Trophoblast cell (in vitro differentiated cells and primary cell): ENCODE measurements around the gene NIFK.

Experiments used
- DNase-seq, 2 donors: peaks; one replicate each; pipeline ENCODE4 v3.0.0-alpha.2; 2016
- H2AFZ ChIP-seq: 2 replicates; pipeline ENCODE4 v1.6.1; 2013; ENCODE audit warnings: low read length, moderate library complexity, mild to moderate bottlenecking; ENCODE audit not compliant: insufficient read depth, poor library complexity
- H2AK5ac ChIP-seq: 2 replicates; pipeline ENCODE4 v1.6.1; 2013; ENCODE audit warnings: mild to moderate bottlenecking, low read length
- H2BK120ac ChIP-seq: 2 replicates; pipeline ENCODE4 v1.6.1; 2013; ENCODE audit warnings: low read length, mild to moderate bottlenecking, moderate library complexity; ENCODE audit not compliant: insufficient read depth, poor library complexity
- H2BK12ac ChIP-seq: 2 replicates; pipeline ENCODE4 v1.6.1; 2013; ENCODE audit warnings: mild to moderate bottlenecking, low read length, moderate library complexity
- H2BK5ac ChIP-seq: 2 replicates; pipeline ENCODE4 v1.6.1; 2013; ENCODE audit warnings: low read length, low read depth, moderate library complexity, mild to moderate bottlenecking; ENCODE audit not compliant: poor library complexity
- H3K14ac ChIP-seq: 2 replicates; pipeline ENCODE4 v1.6.1; 2013; ENCODE audit warnings: mild to moderate bottlenecking, low read length
- H3K18ac ChIP-seq: 2 replicates; pipeline ENCODE4 v1.6.1; 2013; ENCODE audit warnings: mild to moderate bottlenecking, low read length
- H3K23ac ChIP-seq: 2 replicates; pipeline ENCODE4 v1.6.1; 2013; ENCODE audit warnings: low read length
- H3K27ac ChIP-seq: 2 replicates; pipeline ENCODE4 v1.5.1; 2013; ENCODE audit warnings: low read depth, mild to moderate bottlenecking, inconsistent platforms, low read length, moderate library complexity
- H3K27me3 ChIP-seq: 2 replicates; pipeline ENCODE4 v1.6.1; 2013; ENCODE audit warnings: inconsistent platforms, mild to moderate bottlenecking, low read length, moderate library complexity; ENCODE audit not compliant: insufficient read depth
- H3K36me3 ChIP-seq, 2 experiments: 1 replicate in 1 of 2; 2 replicates in 1 of 2; pipeline ENCODE4 v1.6.1; 2013; ENCODE audit warnings: low read length in 2 of 2, mild to moderate bottlenecking in 2 of 2, moderate library complexity in 1 of 2; ENCODE audit not compliant: insufficient read depth in 2 of 2, control insufficient read depth in 1 of 2
- H3K4ac ChIP-seq: 2 replicates; pipeline ENCODE4 v1.6.1; 2013; ENCODE audit warnings: low read depth, mild to moderate bottlenecking, low read length, moderate library complexity
- H3K4me1 ChIP-seq, 2 experiments: 1 replicate in 1 of 2; 2 replicates in 1 of 2; pipeline ENCODE4 v1.6.1; 2013; ENCODE audit warnings: low read length in 2 of 2, mild to moderate bottlenecking in 2 of 2, moderate library complexity in 1 of 2; ENCODE audit not compliant: insufficient read depth in 2 of 2, control insufficient read depth in 1 of 2
- H3K4me2 ChIP-seq: 2 replicates; pipeline ENCODE4 v1.6.1; 2013; ENCODE audit warnings: inconsistent platforms, mild to moderate bottlenecking, low read length, moderate library complexity
- H3K4me3 ChIP-seq: 2 replicates; pipeline ENCODE4 v1.5.1; 2013; ENCODE audit warnings: mild to moderate bottlenecking, low read depth, low read length, inconsistent platforms
- H3K79me1 ChIP-seq: one replicate; pipeline ENCODE4 v1.6.1; 2013; ENCODE audit warnings: low read length
- H3K79me2 ChIP-seq: 2 replicates; pipeline ENCODE4 v1.6.1; 2013; ENCODE audit warnings: low read length, mild to moderate bottlenecking; ENCODE audit not compliant: control insufficient read depth, insufficient read depth, poor library complexity
- H3K9ac ChIP-seq: 2 replicates; pipeline ENCODE4 v1.6.1; 2013; ENCODE audit warnings: mild to moderate bottlenecking, low read length
- H3K9me3 ChIP-seq: 2 replicates; pipeline ENCODE4 v1.6.1; 2013; ENCODE audit warnings: low read depth, mild to moderate bottlenecking, control low read depth, inconsistent platforms, low read length; ENCODE audit not compliant: insufficient read depth
- H4K12ac ChIP-seq: 2 replicates; pipeline ENCODE4 v1.6.1; 2013; ENCODE audit warnings: low read depth, mild to moderate bottlenecking, low read length, moderate library complexity
- H4K8ac ChIP-seq: 2 replicates; pipeline ENCODE4 v1.6.1; 2013; ENCODE audit warnings: low read depth, mild to moderate bottlenecking, low read length, moderate library complexity
- H4K91ac ChIP-seq: one replicate; pipeline ENCODE4 v1.6.1; 2013; ENCODE audit warnings: low read depth, mild to moderate bottlenecking, low read length, moderate library complexity
- WGBS: extraction: QIAGEN DNeasy Blood & Tissue Kit; methylation state at CpG from one replicate; pipeline ENCODE4 v1.1.7; 2013; ENCODE audit warnings: missing lambda C conversion rate; ENCODE audit not compliant: insufficient read length, insufficient coverage; ENCODE audit errors: extremely low coverage; 5-methylcytosine and 5-hydroxymethylcytosine counted together

NIFK gene

DNA sequence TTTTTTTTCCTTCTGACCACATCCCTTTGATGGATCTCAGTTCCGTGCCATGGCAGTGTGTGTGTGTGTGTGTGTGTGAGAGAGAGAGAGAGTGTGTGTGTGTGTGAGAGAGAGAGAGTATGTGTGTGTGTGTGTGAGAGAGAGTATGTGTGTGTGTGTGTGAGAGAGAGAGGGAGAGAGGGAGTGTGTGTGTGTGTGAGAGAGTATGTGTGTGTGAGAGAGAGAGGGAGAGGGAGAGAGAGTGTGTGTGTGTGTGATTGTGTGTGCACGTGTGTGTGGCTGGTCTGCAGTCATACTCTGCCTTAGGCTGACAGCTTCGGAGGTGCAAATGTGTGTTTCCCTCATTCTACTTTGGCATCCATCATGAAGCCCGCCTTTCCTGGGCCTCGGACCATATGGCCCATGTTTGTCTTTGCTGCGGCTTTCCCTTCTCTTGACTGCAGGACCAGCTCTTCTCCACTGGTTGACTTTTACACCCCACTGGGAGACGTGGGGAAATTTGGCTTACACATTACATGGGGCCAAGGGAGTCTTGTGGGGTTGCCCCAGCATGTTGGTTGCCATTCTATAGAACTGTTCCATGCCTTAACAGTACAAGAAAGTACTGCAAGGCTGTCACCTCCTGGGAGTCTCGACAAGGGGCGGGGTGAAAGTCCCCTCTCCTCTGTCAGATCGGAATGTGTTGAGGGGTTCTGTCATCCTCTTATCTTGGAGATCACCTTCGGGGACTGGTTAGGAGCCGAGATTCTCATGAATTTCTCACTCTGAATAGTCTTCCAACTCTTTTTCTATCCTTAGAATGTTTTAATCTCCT, 40.4 kb upstream of the NIFK start:
- DNase-seq = no peak
- Histone ChIP-seq H3K9ac (no peak overlapping the region), H2BK12ac (no peak overlapping the region), H2AK5ac (no peak overlapping the region), H4K12ac (no peak overlapping the region), H3K4me3 (no peak overlapping the region), H2AFZ (no peak overlapping the region), H3K9me3 (no peaks in the 10 kb centered on the region), H4K8ac (no peak overlapping the region), H3K4me2 (no peak overlapping the region), H2BK5ac (no peak overlapping the region), H3K36me3 (no peaks in the 10 kb centered on the region), H3K4me1 (peaks cover 0 to 8% of the 10 kb centered on the region in 2 experiments), H3K79me2 (no peaks in the 10 kb centered on the region), H3K27ac (no peak overlapping the region), H3K14ac (no peak overlapping the region), H2BK120ac (no peak overlapping the region), H3K18ac (no peak overlapping the region), H3K27me3 (no peaks in the 10 kb centered on the region), H4K91ac (no peak overlapping the region), H3K79me1 (no peaks in the 10 kb centered on the region), H3K4ac (no peak overlapping the region), H3K23ac (no peak overlapping the region)
- WGBS = no CpG with 5 or more reads among the region's 12 CpGs

DNA sequence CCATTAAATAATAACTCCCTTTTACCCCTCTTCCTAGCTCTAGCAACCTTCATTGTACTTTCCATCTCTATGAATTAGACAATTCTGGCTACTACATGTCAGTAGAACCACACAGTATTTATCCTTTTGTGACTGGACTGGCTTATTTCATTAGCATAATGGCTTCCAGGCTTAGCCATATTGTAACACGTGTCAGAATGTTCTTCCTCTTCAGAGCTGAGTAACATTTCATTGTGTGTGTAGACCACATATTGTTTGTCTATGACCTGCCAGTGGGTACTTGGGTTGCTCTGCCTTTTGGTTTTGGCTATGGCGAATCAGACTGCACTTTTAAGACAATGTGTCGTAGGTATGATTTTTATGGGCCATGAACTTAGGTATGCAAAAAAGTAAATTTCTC, 39.7 kb upstream of the NIFK start:
- no peak for DNase-seq
- H2BK120ac ChIP-seq = no peak overlapping the region
- H3K23ac ChIP-seq = no peak overlapping the region
- no peak overlapping the region for H2AK5ac ChIP-seq
- no peak overlapping the region for H3K4me3 ChIP-seq
- no peak overlapping the region for H3K9ac ChIP-seq
- H3K79me2 ChIP-seq = no peaks in the 10 kb centered on the region
- H2AFZ ChIP-seq = no peak overlapping the region
- H3K9me3 ChIP-seq = no peaks in the 10 kb centered on the region
- H3K4ac ChIP-seq = no peak overlapping the region
- H3K36me3 ChIP-seq = peaks cover 0 to 2% of the 10 kb centered on the region in 2 experiments
- H3K4me2 ChIP-seq = no peak overlapping the region
- no peak overlapping the region for H4K91ac ChIP-seq
- no peak overlapping the region for H3K18ac ChIP-seq
- no peak overlapping the region for H3K14ac ChIP-seq
- no peaks in the 10 kb centered on the region for H3K27me3 ChIP-seq
- H3K27ac ChIP-seq = no peak overlapping the region
- H4K8ac ChIP-seq = no peak overlapping the region
- H3K79me1 ChIP-seq = no peaks in the 10 kb centered on the region
- no CpG with 5 or more reads among the region's 3 CpGs for WGBS
- no peak overlapping the region for H2BK5ac ChIP-seq
- no peak overlapping the region for H2BK12ac ChIP-seq
- no peak overlapping the region for H4K12ac ChIP-seq
- peaks cover 0 to 8% of the 10 kb centered on the region in 2 experiments for H3K4me1 ChIP-seq

DNA sequence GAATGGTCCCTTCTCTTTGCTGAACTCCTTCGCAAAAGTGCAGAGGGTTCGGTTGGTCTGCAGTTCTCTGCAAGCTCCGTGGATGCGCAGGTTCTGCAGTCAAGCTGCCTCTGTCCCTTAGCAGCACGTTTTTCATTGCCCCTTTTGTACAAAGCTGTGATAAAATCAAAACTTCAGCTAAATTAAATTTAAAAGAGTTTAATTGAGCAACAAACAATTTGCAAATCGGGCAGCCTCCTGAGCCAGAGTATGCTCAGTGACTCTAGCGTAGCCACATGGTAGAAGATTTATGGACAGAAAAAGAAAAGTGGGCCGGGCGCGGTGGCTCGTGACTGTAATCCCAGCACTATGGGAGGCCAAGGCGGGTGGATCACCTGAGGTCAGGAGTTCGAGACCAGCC, 37.6 kb upstream of the NIFK start:
- Histone ChIP-seq H3K27me3 (no peaks in the 10 kb centered on the region), H2BK12ac (no peak overlapping the region), H3K23ac (no peak overlapping the region), H3K36me3 (peaks cover 0 to 3% of the 10 kb centered on the region in 2 experiments), H3K79me2 (no peaks in the 10 kb centered on the region), H2BK120ac (no peak overlapping the region), H3K14ac (no peak overlapping the region), H2AK5ac (no peak overlapping the region), H4K8ac (no peak overlapping the region), H4K12ac (no peak overlapping the region), H4K91ac (no peak overlapping the region), H3K4me3 (no peak overlapping the region), H3K27ac (no peak overlapping the region), H3K79me1 (no peaks in the 10 kb centered on the region), H3K4me2 (no peak overlapping the region), H3K18ac (no peak overlapping the region), H3K9ac (no peak overlapping the region), H2BK5ac (no peak overlapping the region), H3K4ac (no peak overlapping the region), H3K4me1 (peaks cover 0 to 8% of the 10 kb centered on the region in 2 experiments), H2AFZ (no peak overlapping the region), H3K9me3 (no peaks in the 10 kb centered on the region)
- DNase-seq = no peak
- no CpG with 5 or more reads among the region's 13 CpGs for WGBS

DNA sequence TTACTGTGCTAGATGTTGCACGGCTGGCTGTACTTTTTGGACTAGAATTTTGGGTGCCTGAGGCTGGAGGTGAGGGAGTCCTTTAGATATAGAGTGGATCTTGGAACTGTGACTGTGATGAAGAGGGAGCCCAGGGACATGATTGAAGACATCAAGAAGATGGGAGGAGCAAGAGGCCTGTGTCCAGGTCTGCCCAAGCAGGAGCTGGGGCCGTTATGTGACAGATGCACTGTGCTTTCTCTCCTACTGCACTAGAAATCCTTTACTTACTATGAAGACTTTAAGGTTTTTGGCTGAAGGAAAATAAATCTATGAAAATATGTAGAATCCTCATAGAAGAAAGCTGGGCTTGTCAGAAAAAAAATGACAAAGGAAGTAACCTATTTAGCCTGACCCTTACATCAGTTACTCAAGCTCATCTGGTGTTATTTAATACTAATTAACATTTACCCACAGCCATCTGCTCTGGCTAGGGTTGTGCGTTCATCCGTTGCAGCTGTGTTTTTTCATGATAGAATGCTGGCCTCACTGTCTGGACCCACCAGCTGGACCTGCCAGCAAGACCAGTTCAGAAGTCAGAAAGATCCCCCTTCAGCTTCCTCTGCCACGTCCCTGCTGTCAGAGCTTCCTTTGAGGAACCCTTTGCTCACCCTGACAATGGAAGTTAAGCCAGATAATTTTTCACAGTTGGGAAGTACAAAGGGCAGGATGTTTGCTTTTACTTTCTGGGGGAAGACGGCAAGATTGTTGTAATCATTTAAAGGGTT, 35.5 kb upstream of the NIFK start:
- H2AFZ ChIP-seq = no peak overlapping the region
- H3K4me2 ChIP-seq = no peak overlapping the region
- no peak for DNase-seq
- no CpG with 5 or more reads among the region's 6 CpGs for WGBS
- H2BK12ac ChIP-seq = no peak overlapping the region
- no peak overlapping the region for H4K91ac ChIP-seq
- peaks cover 3 to 8% of the 10 kb centered on the region in 2 experiments for H3K36me3 ChIP-seq
- H2BK5ac ChIP-seq = no peak overlapping the region
- H4K12ac ChIP-seq = no peak overlapping the region
- H2BK120ac ChIP-seq = no peak overlapping the region
- no peak overlapping the region for H3K18ac ChIP-seq
- H3K23ac ChIP-seq = no peak overlapping the region
- H3K9ac ChIP-seq = no peak overlapping the region
- H3K4ac ChIP-seq = no peak overlapping the region
- no peaks in the 10 kb centered on the region for H3K4me1 ChIP-seq
- no peak overlapping the region for H4K8ac ChIP-seq
- H2AK5ac ChIP-seq = no peak overlapping the region
- no peaks in the 10 kb centered on the region for H3K9me3 ChIP-seq
- no peak overlapping the region for H3K27ac ChIP-seq
- H3K79me1 ChIP-seq = no peaks in the 10 kb centered on the region
- no peaks in the 10 kb centered on the region for H3K27me3 ChIP-seq
- no peaks in the 10 kb centered on the region for H3K79me2 ChIP-seq
- no peak overlapping the region for H3K4me3 ChIP-seq
- H3K14ac ChIP-seq = no peak overlapping the region
